EH (cell line): ENCODE data around the gene KRTAP4-2.
"Not testable (repeated sequence)": the region's sequence is repeated elsewhere in the genome, so short reads cannot be mapped to it uniquely, and the experiment has no call there.

Source experiments
- DNase-seq: peaks from one replicate; pipeline ENCODE4 v3.0.0-alpha.2; 2015; ENCODE audit warnings: low read depth

The KRTAP4-2 gene

DNA sequence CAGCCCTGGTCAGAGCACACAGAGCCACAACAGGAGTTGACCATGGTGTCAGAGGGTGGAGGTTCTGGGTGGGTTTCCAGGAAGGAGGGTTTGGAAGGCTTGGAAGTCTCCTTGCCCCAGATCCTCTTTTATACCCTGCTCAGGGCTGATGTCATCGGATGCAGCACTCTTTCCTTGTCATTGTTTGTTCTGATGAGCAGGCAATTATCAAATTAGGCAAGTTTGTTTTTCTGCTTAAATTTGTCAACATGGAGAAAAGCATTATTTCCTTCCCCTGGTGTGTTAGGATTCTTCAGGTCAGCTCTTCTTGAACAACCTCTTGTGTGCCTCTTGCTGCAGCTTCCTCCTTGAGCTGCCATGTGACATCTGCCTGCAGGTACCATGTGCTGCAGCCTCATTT is 17.4 kb downstream of the KRTAP4-2 start, which contains the start of gene KRTAP4-4:
Gene KRTAP4-4 (minus strand): TSS at position 101 of the 400 bp plus-strand sequence. CDS start 57 bp downstream, at position 44.
- DNase-seq, result no peak

- DNase-seq, result not testable (repeated sequence)
Observed at GRCh38 chr17:41160190-41160589, 17.8 kb downstream of the KRTAP4-2 start.

- DNase-seq, result no peak
Observed at GRCh38 chr17:41153856-41154255, 24.2 kb downstream of the KRTAP4-2 start.

- no peak for DNase-seq
Observed at GRCh38 chr17:41151525-41151924, 26.5 kb downstream of the KRTAP4-2 start.

GRCh38 chr17:41150026-41150425 is 28.0 kb downstream of the KRTAP4-2 start:
- DNase-seq, result no peak

DNA sequence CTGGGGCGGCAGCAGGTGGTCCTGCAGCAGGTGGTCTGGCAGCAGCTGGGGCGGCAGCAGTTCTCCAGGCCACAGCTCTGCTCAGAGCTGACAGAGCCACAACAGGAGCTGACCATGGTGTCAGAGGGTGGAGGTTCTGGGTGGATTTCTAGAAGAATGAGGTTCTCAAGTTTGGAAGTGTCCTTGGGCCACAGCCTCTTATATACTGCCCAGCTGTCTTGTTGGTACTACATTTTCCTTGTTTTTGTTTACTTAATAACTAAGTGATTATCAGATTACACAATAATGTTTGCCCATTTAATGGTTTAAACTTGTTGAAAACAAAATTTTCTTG is 28.4 kb downstream of the KRTAP4-2 start, which contains the start of gene KRTAP4-5:
Gene KRTAP4-5 (minus strand): TSS at position 174 of the 334 bp plus-strand sequence. CDS start 58 bp downstream, at position 116.
- no peak for DNase-seq

- not testable (repeated sequence) for DNase-seq
Observed at GRCh38 chr17:41148971-41149651, 28.9 kb downstream of the KRTAP4-2 start.

- no peak for DNase-seq
Observed at GRCh38 chr17:41147531-41148204, 30.4 kb downstream of the KRTAP4-2 start.

- DNase-seq, result no peak
Observed at GRCh38 chr17:41145261-41145660, 32.8 kb downstream of the KRTAP4-2 start.

GRCh38 chr17:41144846-41145245 is 33.2 kb downstream of the KRTAP4-2 start:
- no peak for DNase-seq

DNA sequence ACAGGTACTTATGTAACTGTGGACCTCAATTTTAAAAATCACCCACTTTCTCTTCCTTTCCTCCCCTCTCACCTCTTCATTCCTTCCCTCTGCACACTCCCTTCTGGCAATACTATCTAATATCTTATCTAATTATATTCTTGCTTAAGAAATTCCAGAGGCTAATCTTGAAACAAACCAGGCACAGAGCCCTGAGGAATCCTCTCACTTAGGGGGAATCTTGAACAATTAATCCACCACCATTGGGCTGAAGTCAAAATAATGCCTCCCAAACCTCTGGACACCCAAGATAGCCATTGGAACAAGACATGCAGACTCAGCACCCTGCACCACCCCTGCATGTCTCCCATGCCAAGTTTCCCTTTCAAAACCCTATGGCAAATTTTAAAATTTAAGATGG is 36.7 kb downstream of the KRTAP4-2 start:
- DNase-seq, result no peak

GRCh38 chr17:41140360-41141131 is 37.5 kb downstream of the KRTAP4-2 start, which contains the start of gene KRTAP4-6:
TSS of gene KRTAP4-6 (minus strand) at chr17:41140544. CDS start at chr17:41140487, 57 bp downstream.
- DNase-seq, result peak; percentile 93

- not testable (repeated sequence) for DNase-seq
Observed at GRCh38 chr17:41139865-41140264, 38.2 kb downstream of the KRTAP4-2 start.

- DNase-seq, result peak; percentile 47
Observed at GRCh38 chr17:41133880-41134735, 43.9 kb downstream of the KRTAP4-2 start.

GRCh38 chr17:41131979-41132378 is 46.0 kb downstream of the KRTAP4-2 start:
- DNase-seq, result peak; percentile 60
